Skin epidermis (tissue), 12 donors: ENCODE data around the gene NPHP4.

Experiments
- H3K27ac ChIP-seq, 21 experiments: fragments of 200-600 bp; sonication (generic) in 11 of 21; one replicate each; pipeline ENCODE4 v1.5.0; 2020; ENCODE audit warnings: mild to moderate bottlenecking in 3 of 21, inconsistent platforms in 2 of 21, moderate library complexity in 2 of 21
- H3K4me3 ChIP-seq, 7 experiments: fragments of 200-600 bp; sonication (generic) in 2 of 7; one replicate each; pipeline ENCODE4 v1.5.0; 2020; ENCODE audit warnings: inconsistent platforms in 2 of 7, mild to moderate bottlenecking in 2 of 7, moderate library complexity in 1 of 7

The NPHP4 gene

DNA sequence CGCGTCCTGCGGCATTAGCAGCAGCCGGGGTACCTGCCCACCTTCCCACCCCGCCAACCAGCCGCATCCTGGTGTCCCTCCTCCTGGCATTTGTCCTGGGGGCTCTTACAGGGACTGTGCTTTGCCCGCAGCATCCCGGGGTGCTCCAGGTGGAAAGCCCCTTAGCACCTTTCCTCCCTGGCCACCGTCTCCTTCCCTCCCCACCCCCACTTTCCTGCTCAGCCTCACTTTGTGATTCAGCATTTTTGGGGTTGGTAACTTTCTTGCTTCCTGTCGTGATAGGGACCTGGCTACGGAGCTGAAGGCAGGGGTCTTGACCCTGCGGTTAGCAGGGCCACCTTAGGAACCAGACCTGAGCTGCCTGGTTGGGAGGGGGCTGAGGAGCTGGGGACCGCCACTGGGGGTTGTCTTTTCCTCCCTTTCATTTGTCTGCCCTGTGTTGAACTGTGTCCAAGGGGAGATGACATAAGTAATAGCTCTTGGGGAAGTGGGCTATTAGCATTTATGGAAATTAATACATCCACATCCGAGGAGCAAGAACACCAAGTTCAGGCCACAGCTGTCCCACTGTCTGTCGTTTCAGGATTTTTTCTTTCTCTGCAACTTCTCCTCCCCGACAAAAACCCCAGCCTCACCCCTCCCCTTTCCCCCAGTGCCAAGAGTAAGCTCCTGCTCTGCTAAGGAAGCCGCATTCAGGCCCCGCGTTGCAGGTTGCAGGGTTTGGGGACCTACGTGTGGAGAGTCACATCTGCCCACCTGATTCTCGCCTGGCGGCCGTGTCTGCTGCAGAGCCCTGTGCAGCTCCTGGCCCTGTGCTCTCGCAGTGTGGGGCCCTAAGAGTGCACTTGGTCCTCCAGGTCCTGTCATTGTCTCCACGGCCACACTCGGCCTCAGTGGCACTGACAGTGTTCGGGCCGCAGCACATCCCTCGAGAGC, 1.6 kb upstream of the NPHP4 start:
- Histone ChIP-seq H3K4me3 (peak overlapping the region; percentile 72 to 93 (median 85)), H3K27ac (peak overlapping the region in 14 of 21 experiments; percentile 9 to 95 (median 60))

DNA sequence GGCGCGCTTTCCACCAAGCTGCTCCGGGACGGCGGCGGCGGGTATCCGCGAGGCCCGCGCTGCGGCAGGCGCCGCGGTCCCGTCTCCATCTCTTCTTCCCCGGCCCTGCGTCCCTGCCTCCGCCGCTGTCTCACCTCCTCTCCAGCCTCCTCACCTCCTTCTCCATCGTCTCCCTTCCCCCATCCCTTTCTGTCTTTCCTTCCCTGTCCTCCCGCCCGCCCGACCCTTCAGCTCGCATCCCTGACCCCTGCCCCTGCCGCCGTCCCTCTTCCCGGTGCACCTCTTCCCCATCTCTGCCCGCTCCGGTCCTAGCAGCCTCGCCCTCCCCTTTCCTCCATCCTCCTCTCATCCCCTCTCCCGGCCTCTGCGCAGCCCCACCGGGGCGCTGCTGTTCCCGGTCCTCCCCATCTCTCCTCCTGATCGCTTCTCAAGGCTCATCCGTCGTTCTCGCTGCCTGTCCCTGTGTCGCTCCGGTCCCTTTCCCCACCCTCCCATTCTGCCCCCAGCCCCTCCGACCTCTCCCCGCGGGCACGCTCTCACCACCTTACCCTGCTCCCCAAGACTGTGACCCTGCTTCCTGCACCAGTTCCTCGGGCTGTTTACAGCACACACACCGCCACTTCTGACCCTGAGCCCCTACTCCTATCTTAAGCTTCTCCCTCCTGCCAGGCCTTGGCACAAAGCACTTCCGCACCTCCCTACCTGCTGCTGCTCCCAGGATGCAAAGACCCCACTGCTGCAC, 760 bp upstream of the NPHP4 start:
- peak overlapping the region in 13 of 21 experiments; percentile 14 to 96 (median 63) for H3K27ac ChIP-seq
- H3K4me3 ChIP-seq: peak overlapping the region; percentile 72 to 93 (median 85)

DNA sequence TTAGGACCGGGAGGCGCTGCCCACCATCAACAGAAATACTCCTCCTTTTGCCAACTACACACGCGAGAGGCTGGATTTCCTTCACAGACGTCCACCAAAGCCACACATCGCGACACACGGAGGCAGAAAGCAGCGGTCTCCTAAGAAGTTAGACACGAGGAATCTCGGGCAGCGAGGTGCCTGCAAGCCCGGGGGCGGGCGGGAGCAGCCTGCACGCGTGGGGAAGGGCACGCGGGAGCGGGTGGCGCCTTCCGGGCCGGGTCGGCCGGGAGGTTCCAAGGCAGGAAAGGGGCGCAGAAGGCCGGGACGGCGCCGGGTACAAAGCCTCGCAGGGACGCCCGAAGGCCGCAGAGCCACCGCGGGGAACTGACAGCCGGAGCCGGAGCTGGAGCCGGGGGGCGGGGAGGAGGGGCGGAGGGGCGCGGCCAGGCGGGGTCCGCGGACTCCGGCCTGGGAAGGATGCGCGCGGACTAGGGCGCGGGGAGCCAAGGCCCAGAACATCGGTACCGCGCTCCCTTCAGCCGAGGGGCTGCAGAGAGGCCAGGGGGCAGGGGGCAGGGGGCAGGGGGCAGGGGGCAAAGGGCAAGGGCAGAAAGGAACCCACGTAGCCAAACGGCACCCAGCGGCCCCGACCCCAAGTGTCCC, 722 bp downstream of the NPHP4 start:
- H3K27ac ChIP-seq: peak overlapping the region; percentile 78 to 97 (median 95)
- H3K4me3 ChIP-seq: peak overlapping the region; percentile 72 to 93 (median 85)

DNA sequence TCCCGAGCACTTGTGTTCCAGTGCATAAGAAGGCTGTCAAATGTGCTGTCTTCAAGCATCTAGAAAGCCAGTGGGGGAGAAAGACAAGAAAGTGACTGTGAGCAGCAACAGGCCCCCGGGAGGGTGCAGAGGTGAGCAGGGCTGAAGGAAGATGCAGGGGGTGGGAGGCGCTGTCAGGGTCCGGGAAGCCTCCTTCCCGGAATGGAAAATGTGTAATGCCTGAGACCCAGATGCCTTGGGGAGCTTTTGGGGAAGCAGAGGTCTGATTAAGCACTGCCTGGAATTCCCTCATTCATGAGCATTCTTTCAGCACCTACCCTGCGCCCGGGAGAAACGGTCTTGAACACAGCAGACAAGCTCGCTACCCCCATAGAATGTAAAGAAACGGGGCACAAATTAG, 1.3 kb downstream of the NPHP4 start:
- Histone ChIP-seq H3K27ac (peak overlapping the region in 10 of 21 experiments; percentile 85 to 97 (median 95)), H3K4me3 (peak overlapping the region; percentile 72 to 93 (median 85))

DNA sequence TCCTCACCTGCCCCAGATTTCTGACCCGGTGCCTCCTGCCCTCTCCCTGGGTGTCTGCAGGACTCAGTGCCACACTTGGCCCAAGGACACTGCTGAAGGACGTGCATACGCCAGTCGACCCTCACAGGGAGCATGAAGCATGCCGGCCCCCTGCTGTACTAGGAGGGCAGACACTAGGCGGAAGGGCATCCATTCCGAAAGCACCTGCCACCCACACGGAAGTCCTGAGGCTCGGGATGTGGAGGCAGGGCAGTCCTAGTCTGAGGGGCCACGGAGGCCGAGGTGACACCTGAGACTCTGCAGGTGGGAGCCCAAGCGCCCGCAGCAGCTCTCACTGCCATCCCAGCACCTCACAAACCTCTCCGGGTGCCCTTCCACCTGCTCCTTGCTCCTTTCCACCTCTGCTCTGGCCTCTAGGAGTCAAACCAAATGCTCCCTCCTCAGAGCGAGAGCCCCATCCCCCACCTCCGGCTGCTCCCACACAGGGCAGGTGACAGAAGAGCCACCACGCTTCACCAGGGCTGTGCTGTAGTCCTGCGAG, 2.4 kb downstream of the NPHP4 start:
- H3K4me3 ChIP-seq: no peak overlapping the region
- H3K27ac ChIP-seq: no peak overlapping the region

DNA sequence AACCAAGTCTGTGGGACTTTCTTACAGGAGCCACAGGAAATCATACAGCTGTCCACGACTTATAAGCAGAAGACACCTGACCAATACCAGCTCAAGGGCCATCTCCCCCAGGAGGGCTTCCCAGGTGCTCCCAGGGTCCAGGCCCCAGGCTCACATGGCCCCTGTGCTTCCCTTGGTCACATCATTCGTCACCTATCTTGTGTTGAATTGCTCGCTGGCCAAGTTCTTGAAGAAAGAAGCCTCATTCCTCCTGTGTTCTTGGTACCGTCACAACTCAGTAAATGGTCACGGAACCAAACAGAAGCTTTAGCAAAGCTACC, 3.0 kb downstream of the NPHP4 start:
- no peak overlapping the region for H3K27ac ChIP-seq
- H3K4me3 ChIP-seq: no peak overlapping the region

DNA sequence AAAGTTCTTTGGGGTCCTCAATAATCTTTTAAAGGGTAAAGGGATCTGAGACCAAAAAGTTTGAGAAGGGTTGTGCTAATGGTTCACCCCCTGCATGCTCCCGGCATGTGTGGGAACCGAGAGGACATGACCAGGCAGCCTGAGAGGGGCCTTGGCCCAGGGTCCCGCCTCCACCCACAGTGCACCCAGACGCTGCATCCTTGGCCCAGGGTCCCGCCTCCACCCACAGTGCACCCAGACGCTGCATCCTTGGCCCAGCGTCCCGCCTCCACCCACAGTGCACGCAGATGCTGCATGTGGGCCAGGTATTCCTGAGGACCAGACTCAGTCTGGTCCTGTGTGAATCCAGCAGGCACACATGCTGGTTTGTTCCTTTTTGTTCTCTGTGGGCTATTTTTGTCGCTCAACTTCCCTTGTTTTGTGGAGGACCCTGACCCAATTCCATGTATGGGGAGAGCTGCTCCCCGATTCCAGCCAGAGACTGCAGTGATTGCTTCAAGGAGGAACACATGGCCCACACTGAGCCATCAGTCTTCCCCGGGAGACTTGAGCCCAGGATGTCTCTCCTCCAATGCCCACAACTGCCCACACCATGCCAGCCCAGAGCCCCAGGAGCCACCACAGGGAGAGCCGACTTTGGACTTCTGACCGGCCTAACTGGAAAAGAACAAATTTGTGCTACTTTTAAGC, 3.5 kb downstream of the NPHP4 start:
- no peak overlapping the region for H3K4me3 ChIP-seq
- no peak overlapping the region for H3K27ac ChIP-seq

DNA sequence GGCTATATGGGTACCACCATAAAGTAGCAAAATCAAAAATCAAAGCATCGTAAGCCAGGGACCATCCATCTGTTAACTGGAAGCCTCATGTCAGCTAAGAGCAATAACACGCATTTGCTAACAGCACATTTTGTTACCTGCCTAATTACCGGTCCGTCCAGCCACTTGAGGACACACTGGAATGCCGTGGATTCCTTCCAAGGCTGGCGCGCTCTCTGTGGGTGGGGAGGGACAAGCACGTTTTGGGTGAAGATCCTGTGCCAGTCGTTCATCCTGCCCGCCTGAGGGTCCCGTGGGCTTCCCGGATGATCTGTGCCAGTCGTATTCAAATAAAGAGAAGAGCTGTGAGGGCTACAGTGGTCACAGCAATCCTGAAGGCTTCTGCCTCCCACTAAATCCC, 6.2 kb downstream of the NPHP4 start:
- Histone ChIP-seq H3K4me3 (no peak overlapping the region), H3K27ac (no peak overlapping the region)

DNA sequence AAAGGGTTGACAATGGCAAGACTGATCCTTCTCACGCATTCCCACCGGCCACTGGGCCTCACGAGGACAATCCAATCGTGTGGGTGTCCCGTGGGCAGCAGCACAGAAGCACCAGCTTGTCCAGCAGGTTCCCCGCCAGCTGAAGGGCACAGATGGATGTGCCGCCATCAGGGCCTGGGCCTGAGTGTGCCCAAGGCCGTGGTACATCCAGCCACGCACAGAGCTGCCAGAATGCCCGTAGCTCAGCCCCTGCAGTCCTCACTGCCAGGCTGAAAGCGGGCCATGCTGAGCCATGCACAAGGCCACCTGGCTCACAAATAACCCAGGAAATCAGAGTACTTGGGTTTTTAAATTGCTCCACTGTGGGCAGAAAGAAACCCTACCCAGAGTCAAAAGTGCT, 7.0 kb downstream of the NPHP4 start:
- no peak overlapping the region for H3K27ac ChIP-seq
- H3K4me3 ChIP-seq: no peak overlapping the region

DNA sequence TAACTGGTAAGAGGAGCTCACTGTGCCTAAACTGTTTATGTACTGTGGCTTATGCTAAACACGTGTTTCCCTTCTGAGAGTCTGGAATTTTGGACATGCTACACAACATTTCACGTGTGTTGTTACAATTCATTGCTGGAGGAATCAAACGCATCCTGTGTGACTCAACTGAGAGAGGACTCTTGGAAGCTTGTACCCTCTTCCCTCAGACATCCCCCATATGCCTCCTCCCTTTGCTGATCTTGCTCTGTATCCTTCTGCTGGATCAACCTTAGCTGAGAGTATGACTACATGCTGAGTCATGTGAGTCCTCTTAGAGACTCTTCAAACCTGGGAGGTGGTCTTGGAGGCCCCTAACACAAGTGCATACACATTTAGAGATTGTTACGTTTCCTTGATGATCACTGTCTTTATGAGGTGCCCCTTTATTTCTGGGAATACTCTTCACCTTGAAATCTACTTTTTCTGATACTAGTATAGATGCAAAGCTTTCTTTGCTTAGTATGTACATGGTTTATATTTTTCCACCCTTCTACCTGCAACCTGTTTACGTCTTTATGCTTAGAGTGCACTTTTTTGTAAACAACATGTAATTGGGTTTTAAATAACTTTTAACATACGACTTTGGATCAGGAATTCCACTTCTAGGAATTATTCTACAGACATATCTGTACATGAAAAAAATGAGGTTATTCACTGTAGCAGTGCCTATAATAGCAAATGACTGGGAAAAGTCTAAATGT, 8.7 kb downstream of the NPHP4 start:
- Histone ChIP-seq H3K27ac (no peak overlapping the region), H3K4me3 (no peak overlapping the region)

DNA sequence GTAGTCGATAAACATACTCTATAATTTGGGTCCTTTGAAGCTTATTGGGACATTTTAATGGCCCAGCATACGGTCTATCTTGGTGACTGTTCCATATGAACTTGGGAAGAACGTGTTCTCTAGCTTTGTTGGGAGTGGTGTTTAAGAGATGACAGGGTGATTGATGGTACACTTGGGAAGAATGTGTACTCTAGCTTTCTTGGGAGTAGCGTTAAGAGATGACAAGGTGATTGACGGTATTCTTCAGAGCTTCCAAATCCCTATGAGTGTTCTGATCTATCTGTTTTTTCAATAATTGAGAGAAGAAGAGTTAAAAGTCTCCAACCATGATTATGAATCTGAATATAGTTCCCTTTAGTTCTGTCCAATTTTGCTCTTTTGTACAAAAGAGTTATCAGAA, 9.4 kb downstream of the NPHP4 start:
- Histone ChIP-seq H3K4me3 (no peak overlapping the region), H3K27ac (no peak overlapping the region)

DNA sequence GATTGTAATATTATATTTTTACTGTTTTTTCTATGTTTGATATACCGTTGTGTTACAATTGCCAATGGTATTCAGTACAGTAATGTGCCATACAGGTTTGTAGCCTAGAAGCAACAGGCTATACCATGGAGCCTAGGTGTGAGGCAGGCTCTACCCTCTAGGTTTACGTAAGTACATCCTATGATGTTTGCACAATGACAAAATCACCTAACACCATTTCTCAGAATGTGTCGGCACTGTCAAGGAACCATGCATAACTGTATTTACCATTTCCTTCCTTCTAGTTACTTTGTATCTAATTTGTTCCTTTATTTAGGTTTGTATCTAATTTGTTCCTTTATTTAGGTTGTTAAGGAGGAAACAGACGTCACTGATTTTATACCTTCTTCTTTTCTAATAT, 9.9 kb downstream of the NPHP4 start:
- Histone ChIP-seq H3K27ac (no peak overlapping the region), H3K4me3 (no peak overlapping the region)

DNA sequence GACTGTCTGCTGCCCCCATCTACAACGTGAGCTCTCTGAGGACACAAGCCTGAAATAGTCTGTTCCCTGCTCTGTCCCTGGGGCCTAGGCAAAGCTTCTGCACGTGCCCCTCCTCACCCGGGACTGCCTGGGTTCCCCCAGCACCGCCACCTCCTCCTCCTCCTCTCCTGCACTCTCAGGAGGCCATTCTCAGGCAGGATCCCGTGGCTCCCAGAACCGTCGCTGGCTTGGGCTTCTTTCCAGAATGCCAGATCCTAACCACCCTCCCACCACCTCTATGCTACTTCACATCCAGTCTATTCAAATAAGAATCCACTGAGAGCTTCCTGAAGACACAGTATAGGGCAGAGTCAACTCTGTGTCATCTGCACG, 11.2 kb downstream of the NPHP4 start:
- no peak overlapping the region for H3K4me3 ChIP-seq
- peak overlapping the region in 1 of 21 experiments; percentile 24 for H3K27ac ChIP-seq

DNA sequence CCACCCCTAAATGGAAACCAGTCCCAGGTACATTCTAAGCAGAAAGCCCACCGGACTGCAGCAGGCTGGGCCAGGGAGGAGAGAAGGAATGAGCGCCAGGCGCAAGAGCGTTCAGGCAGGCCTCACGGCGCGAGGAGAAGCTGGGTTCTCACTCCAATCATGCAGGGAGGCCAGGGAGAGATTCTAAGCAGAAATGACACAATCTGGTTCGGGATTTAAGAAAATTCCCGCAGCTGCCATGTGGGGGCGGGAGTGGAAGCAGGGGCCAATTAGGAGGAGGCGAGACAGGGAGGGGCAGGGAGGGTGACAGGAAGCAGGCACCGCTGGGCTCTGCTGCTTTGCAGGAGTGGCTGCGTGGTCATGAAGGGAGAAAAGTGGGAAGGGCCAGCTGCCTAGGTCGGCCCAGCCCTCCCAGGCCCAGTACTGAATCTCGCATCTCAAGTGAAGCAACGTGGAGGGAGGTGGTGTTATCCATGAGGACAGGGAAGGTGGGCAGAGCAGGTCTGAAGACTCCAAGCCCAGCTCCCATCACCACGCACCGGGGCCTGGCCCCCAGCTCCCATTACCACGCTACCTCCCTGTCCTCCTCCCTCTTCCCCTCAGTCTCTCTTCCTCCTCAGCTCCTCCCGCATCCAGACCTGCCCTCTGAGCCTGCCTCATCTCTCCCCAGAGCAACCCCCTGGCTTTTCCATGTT, 11.8 kb downstream of the NPHP4 start:
- peak overlapping the region in 1 of 21 experiments; percentile 24 for H3K27ac ChIP-seq
- no peak overlapping the region for H3K4me3 ChIP-seq

DNA sequence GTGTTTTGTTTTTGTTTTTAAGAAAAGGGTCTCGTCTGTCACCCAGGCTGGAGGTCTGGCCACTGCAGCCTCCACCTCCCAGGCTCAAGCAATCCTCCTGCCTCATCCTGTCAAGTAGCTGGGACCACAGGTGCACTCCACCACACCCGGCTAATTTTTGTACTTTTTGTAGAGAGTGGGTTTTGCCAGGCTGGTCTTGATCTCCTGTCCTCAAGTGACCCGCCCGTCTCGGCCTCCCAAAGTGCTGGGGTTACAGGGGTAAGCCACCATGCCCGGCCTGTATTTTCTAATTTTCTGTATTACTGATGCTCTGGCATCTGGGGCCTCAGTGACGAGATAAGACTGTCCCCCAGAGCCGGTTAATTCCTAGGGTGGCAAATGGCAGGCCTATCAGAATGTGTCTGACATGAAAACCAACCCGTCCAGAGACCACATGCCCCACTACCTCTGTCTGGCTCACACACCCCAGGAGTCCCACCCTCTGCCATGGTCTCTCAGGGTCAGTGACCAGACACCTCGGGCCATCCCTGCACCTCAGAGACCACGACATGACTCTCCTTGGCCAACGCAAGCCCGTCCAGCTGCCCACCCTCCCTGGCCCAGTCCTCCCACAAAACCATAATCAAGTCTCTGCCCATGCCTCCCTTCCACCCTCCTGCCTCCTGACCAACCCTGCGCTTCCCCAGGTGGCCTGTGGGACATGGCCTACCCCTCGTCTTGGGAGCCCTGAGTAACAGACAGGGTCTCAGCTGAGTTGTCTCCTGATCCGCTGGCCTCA, 12.5 kb downstream of the NPHP4 start:
- Histone ChIP-seq H3K4me3 (no peak overlapping the region), H3K27ac (no peak overlapping the region)

DNA sequence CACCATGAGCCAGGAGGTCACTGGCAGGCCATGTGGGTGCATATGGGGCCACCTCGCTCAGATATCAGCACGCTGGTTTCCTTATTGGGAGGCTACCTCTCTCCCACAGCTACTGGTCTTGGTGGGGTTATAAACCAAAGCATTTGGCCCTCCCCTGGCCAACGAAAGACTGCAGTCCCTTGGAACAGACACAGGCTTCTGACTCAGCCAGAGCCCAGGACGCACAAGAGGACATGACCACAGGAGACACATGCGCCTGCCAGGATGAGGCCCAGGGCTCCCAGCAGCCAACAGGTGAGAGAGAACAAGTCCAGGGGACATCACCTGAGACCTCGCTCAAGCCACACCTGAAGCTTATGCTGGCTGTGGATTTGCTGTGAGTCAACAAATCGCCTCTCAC, 13.8 kb downstream of the NPHP4 start:
- H3K27ac ChIP-seq: no peak overlapping the region
- no peak overlapping the region for H3K4me3 ChIP-seq

DNA sequence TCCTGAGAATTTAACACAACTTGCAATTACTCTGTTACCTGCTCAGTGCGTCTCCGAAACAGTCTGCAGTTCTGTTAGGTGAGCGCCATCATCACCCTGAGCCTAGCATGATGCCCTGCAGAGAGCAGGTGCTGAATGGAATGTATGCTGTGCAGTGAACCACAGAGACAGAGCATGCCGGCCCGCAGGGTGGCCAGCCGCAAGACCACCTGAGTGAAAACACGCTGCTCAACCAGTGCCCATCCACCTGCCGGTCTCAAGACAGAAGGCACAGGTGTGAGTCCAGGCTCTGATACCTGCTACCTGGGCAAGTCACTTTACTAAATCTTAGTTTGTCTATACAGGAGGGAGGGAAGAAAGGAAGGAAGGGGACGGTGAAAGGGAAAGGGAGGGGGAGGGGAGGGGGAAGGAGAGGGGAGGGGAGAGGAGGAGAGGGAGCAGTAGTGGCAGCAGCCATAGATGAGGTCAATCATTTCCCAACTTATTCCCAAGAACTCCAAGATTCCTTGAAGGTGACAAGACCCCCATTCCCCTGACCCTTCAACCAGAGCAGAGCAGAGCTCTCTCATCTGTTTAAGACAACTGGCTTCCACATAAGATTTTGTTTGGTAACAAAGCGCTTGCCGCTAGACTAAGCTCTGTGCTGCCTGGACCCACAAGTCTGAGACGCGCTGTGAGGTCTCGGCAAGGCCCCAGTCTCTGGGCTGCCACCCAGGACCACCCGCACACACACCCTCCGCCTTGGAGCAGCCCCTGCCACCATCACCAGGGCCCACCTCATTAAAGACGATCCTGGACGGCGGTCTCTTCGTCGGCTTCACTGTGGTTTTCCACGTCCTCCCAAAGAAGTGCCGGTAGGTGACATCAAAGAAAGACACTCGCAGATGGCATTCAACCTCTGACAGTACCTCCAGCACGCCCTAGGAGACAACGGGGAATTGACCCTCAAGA, 14.5 kb downstream of the NPHP4 start:
- Histone ChIP-seq H3K27ac (no peak overlapping the region), H3K4me3 (no peak overlapping the region)
